ENCODE measurements around the gene SYNJ2. TPM values are rescaled to one million over a fixed set of nuclear protein-coding genes. Genes with fewer than 3 reads are reported as not detected.

Gene SYNJ2
- total RNA-seq, 4 donors from 2014 or later, result 2.2 to 7.9 (median 3.1) TPM

- TF ChIP-seq, protein P1, sequence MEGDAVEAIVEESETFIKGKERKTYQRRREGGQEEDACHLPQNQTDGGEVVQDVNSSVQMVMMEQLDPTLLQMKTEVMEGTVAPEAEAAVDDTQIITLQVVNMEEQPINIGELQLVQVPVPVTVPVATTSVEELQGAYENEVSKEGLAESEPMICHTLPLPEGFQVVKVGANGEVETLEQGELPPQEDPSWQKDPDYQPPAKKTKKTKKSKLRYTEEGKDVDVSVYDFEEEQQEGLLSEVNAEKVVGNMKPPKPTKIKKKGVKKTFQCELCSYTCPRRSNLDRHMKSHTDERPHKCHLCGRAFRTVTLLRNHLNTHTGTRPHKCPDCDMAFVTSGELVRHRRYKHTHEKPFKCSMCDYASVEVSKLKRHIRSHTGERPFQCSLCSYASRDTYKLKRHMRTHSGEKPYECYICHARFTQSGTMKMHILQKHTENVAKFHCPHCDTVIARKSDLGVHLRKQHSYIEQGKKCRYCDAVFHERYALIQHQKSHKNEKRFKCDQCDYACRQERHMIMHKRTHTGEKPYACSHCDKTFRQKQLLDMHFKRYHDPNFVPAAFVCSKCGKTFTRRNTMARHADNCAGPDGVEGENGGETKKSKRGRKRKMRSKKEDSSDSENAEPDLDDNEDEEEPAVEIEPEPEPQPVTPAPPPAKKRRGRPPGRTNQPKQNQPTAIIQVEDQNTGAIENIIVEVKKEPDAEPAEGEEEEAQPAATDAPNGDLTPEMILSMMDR (IDR thresholded peaks at IDR 0.05; ENCODE audit: low read depth), result no peak
Observed at GRCh38 chr6:158031381-158032353, 50.0 kb downstream of the SYNJ2 start.

- TF ChIP-seq, protein P1 (IDR thresholded peaks at IDR 0.05; ENCODE audit: low read depth), result no peak
Observed at GRCh38 chr6:158032354-158032733, 50.7 kb downstream of the SYNJ2 start.

DNA sequence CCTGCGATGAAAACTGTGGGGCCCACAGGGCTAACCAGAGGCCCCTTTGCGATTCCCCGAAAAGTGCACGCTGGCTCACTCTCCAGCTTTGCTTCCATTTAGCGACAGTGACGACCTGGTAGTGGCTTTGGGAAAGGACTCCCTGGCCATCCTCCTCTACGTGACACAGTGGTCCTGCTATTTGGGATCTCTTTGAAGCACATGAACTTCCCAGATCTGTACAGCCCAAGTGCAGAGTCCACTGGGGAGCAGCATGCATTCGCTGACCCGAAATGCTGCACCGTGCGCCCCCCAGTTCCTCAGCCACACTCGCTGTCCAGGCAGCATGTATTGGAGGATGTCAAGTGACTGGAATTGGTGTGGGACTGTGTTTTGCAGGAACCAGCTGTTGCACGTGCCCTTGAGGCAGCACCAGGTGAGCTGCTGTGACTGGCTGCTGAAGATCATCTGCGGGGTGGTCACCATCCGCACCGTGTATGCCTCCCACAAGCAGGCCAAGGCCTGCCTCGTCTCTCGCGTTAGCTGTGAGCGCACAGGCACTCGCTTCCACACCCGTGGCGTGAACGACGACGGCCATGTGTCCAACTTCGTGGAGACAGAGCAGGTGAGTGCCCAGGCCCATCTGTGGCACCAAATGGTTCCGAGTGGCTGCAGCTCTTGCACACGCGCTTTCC is 51.6 kb downstream of the SYNJ2 start:
- TF ChIP-seq, protein P1 (IDR thresholded peaks at IDR 0.05; ENCODE audit: low read depth), result no peak

GRCh38 chr6:158033751-158034702 is 52.4 kb downstream of the SYNJ2 start:
- TF ChIP-seq, protein P1 (IDR thresholded peaks at IDR 0.05; ENCODE audit: low read depth), result no peak

DNA sequence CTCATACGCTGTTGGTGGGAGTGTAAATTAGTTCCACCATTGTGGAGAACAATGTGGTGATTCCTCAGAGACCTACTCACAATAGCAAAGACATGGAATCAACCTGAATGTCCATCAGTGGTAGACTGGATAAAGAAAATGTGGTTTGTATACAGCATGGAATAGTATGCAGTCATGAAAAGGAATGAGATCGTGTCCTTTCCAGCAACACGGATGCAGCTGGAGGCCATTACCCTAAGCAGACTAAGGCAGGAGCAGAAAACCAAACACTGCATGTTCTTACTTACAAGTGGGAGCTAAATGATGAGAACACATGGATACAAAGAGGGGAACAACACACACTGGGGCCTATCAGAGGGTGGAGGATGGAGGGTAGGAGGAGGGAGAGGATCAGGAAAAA is 54.6 kb downstream of the SYNJ2 start:
- TF ChIP-seq, protein P1 (IDR thresholded peaks at IDR 0.05; ENCODE audit: low read depth), result no peak

DNA sequence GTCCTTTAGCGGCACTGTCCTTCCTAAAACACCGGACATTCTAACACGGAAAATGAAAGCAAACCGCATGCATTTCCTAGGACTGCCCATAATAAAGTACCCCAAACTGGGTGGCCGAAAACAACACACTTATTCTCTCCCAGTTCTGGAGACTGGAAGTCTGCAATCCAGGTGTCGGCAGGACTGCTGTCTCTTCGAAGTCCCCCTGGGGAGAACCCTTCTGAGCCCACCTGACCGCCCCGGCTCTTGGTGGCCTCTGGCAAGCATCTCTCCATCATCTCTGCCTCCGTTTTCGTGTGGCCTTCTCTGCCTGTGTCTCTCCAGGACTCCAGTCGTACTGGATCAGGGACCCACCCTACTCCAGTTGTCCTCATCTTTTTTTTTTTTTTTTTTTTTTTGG is 55.4 kb downstream of the SYNJ2 start:
- TF ChIP-seq, protein P1 (IDR thresholded peaks at IDR 0.05; ENCODE audit: low read depth), result no peak
